ENCODE data around the gene CRHR1.

The CRHR1 gene

DNA sequence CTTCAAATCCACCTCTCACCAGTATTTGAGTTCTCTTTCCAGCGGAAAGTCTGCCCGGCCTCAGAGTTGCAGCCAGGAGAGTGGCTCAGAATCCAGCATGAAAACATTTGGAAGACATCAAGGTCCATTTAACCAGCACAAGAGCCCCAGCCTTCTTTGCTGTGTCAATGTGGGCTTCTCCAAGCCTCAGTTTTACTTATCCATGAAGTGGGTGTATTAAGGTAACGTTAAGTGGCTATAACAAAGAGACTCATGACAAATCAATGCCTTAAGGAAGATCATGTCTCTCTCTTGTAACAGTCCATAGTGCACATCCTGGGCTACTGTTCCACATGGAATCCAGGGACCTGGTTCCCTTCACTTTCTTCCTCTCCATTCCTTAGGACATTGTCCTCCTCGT lies 59.6 kb downstream of the CRHR1 start:
- DNase-seq (ENCODE audit: low spot score) = no peak
- no peak for FAIRE-seq

DNA sequence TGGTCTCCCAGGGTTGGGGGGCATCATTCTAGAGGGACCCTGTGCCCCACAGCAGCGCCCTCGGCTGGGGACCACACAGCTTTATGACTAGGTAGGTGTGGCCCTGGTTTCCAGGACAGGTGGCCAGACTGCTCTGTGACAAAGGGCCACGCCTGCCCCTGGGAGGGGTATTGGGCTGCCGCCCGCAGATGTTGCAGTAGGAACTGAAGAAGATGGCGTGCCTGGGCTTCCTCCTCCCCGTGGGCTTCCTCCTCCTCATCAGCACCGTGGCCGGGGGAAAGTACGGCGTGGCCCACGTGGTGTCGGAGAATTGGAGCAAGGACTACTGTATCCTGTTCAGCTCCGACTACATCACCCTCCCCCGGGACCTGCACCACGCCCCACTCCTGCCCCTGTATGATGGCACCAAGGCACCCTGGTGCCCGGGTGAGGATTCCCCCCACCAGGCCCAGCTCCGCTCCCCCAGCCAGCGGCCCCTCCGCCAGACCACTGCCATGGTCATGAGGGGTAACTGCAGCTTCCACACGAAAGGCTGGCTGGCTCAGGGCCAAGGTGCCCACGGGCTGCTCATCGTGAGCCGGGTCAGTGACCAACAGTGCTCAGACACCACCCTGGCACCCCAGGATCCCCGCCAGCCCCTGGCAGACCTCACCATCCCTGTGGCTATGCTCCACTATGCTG lies 60.7 kb downstream of the CRHR1 start, which contains the start of gene SPPL2C:
TSS of gene SPPL2C (plus strand) at position 187 of the 681 bp plus-strand sequence. CDS start at position 213, 26 bp downstream.
- DNase-seq (ENCODE audit: low spot score) = no peak
- FAIRE-seq = no peak

DNA sequence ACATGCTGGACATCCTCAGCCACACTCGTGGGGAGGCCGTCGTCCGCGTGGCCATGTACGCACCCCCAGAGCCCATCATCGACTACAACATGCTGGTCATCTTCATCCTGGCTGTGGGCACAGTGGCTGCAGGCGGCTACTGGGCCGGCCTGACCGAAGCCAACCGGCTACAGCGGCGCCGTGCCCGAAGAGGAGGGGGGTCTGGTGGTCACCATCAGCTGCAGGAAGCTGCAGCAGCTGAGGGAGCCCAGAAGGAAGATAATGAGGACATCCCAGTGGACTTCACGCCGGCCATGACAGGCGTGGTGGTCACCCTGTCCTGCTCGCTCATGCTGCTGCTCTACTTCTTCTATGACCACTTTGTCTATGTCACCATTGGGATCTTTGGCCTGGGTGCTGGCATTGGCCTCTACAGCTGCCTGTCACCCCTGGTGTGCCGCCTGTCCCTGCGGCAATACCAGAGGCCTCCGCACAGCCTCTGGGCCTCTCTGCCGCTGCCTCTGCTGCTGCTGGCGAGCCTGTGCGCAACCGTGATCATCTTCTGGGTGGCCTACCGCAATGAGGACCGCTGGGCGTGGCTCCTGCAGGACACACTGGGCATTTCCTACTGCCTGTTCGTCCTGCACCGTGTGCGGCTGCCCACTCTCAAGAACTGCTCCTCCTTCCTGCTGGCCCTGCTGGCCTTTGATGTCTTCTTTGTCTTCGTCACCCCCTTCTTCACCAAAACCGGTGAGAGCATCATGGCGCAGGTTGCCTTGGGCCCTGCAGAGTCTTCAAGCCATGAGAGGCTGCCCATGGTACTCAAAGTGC lies 61.5 kb downstream of the CRHR1 start:
- no peak for FAIRE-seq
- DNase-seq (ENCODE audit: low spot score) = no peak

DNA sequence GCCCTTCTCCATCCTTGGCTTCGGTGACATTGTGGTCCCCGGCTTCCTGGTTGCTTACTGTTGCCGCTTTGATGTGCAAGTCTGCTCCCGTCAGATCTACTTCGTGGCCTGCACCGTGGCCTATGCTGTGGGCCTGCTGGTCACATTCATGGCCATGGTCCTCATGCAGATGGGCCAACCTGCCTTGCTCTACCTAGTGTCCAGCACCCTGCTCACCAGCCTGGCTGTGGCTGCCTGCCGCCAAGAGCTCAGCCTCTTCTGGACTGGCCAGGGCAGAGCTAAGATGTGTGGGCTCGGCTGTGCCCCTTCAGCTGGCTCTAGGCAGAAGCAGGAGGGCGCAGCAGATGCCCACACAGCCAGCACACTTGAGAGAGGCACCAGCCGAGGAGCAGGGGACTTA lies 62.1 kb downstream of the CRHR1 start:
- DNase-seq (ENCODE audit: low spot score) = no peak
- no peak for FAIRE-seq

DNA sequence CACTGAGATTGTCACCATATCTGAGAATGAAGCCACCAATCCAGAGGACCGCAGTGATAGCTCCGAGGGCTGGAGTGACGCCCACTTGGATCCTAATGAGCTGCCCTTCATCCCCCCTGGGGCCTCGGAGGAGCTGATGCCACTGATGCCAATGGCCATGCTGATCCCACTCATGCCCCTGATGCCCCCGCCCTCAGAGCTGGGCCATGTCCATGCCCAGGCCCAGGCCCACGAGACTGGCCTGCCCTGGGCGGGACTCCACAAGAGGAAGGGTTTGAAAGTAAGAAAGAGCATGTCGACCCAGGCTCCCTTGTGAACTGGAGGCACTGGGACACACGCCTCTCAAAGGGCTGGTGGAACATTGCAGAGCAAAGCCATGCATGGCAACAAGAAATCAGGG lies 62.5 kb downstream of the CRHR1 start:
- FAIRE-seq (no peak), DNase-seq (ENCODE audit: low spot score) (no peak)

DNA sequence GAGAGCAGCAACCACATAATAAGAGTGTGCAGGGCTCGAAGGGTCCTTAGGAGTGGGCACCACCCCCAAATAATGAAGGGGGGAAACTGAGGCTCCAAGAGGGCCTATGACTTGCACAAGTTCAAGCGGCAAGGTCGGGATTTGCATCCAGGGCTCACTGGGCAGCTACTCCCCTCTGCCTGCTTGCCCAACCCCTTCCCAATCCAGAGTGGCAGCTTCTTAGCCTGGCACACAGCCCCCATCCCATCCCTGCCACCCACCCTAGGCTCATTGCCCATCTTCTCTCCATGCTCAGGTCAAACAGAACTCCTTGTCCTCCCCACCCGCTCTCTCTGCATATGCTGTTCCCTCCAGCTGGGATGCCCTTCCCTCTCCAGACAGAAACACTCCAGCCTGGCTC lies 63.0 kb downstream of the CRHR1 start:
- DNase-seq (ENCODE audit: low spot score) = no peak
- FAIRE-seq = no peak

DNA sequence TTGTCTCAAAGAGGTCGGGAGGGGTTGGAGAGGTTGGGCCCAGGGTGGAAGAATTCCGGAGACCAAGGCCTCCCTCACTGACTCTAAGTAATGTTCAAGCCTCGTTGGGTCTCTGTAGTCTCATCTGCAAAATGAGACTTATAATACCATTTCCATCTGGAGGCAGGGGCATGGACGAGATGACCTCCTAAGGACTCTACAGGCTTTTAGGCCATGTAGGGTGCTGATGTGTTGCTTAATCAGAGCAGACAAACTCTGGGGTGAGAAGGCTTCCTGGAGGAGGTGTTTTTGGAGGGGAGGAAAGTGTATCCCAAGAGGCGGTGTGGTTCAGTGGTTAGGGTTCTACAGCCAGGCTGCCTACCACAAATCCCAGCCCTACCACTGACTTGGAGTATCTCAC lies 63.6 kb downstream of the CRHR1 start:
- FAIRE-seq (no peak), DNase-seq (ENCODE audit: low spot score) (no peak)

GRCh38 chr17:45848405-45848804 lies 64.3 kb downstream of the CRHR1 start:
- DNase-seq (ENCODE audit: low spot score) = no peak
- FAIRE-seq = no peak

GRCh38 chr17:45848868-45849535 lies 64.9 kb downstream of the CRHR1 start:
- no peak for DNase-seq (ENCODE audit: low spot score)
- FAIRE-seq = no peak

DNA sequence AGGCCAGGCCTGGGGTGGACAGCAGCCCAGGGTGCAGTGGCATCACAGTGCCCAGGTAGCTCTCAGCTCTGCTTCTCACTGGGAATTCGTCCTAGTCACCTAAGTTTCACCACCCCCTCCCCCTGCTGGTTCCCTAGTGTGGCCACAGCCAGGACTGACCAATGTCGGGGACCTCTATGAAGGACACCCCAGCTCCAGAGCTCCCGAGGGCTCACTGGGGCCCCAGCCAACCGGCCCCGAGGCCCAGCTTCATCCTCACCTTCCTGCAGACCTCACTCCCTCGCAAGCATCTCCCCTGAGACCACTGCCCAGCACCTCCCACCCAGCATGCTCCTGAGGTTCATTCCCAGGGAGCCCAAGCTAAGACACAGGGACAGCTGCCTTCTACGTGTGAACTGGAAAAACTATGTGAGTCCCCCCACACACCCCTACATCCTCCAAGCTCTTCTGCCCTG lies 65.4 kb downstream of the CRHR1 start:
- DNase-seq (ENCODE audit: low spot score) = no peak
- FAIRE-seq = no peak

GRCh38 chr17:45850011-45850410 lies 65.9 kb downstream of the CRHR1 start:
- DNase-seq (ENCODE audit: low spot score) (no peak), FAIRE-seq (no peak)

- no peak for DNase-seq (ENCODE audit: low spot score)
- FAIRE-seq = no peak
Measured at GRCh38 chr17:45850468-45850867, 66.3 kb downstream of the CRHR1 start.

DNA sequence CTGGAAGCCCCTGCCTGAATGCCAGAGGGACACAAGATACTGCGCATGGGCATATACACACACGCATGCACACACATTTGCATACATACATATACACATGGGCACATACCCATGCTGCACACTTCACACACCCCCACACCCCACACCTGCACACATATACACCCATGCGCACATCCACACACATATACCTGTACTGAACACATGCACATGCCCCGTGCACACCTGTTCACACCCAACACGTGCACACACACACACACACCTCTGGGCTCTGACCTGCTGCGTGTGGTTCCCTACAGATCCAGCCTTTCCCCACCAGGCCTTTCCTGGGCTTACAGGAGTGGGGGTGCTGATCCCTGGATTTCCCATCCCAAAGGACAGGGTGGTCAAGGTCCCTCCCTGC lies 66.9 kb downstream of the CRHR1 start:
- no peak for FAIRE-seq
- no peak for DNase-seq (ENCODE audit: low spot score)

DNA sequence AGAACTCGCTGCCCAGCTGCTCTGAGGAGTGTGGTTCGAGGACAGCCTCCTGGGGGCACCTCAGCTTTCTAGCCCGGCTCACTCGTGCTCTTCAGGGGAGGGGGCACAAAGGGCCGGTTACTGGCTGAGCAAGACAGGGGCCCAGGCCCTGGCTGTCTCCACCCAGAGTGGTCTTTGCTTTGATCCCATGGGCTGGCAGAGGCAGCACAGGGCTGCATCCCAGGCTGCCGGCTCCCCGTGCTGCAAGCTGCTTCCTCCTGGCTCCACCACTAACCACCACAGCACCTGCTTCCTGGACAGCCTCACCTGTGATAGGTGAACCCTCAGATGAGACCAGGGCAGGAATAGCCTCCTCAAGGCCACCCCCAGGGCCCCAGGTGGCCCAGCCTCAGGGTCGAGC lies 67.3 kb downstream of the CRHR1 start:
- no peak for DNase-seq (ENCODE audit: low spot score)
- FAIRE-seq = no peak

GRCh38 chr17:45851873-45852272 lies 67.8 kb downstream of the CRHR1 start:
- FAIRE-seq (no peak), DNase-seq (ENCODE audit: low spot score) (no peak)

- FAIRE-seq (no peak), DNase-seq (ENCODE audit: low spot score) (peak; percentile 26)
Measured at GRCh38 chr17:45852535-45853297, 68.6 kb downstream of the CRHR1 start.

DNA sequence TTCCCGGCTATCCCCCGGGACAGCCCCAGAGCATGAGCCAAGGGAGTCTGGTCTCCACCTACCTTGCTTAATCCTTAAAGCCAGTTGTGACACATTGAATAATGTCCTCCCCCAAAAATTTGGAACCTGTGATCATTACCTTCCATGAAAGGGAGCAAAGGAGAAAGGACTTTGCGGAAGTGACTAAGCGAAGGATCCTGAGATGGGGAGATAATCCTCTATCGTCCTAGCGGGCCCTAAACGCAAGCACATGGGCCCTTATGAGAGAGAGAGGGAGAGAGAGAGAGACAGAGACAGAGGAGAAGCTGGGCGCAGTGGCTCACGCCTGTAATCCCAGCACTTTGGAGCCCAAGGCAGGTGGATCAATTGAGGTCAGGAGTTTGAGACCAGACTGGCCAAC lies 70.1 kb downstream of the CRHR1 start:
- DNase-seq (ENCODE audit: low spot score) (no peak), FAIRE-seq (no peak)

GRCh38 chr17:45855691-45856336 lies 71.7 kb downstream of the CRHR1 start:
- no peak for FAIRE-seq

DNA sequence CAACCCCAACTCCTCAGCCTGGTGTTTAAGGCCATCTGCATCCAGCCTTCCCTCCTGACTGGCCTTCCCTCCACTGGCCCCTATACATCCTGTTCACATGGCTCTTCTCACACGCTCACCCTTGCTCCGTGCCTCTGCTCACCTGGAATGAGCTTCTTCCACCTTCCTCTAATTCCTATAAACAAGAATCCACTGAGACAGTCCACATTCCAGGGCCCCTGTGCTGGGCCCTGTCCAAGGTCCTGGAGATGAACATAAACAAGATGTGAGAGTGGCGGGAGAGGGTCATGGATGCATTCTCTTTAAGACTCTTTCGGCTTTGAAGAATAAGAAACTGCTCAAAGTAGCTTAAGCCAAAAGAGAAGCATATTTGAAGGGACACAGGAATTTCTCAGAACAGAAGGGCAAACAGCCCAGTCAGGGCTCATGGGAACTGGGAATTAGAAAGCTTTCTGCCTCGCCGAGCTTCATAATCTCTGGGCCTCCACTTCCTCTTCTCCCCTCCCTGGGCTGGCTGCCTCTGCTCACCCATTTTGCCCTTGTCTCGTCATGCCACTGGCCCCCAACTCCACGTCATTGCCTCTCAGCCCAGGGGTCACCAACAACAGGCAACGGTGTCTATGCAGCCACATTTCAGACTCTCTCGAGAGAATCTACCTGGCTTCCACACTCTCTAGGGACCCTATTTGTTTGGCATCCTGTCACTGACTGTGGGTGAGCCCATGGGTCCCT lies 74.0 kb downstream of the CRHR1 start:
- DNase-seq (ENCODE audit: low spot score) (no peak), FAIRE-seq (no peak)

More at GRCh38 chr17:45855691-45856336, 71.7 kb downstream of the CRHR1 start:
- no peak for DNase-seq (ENCODE audit: low spot score)

DNA sequence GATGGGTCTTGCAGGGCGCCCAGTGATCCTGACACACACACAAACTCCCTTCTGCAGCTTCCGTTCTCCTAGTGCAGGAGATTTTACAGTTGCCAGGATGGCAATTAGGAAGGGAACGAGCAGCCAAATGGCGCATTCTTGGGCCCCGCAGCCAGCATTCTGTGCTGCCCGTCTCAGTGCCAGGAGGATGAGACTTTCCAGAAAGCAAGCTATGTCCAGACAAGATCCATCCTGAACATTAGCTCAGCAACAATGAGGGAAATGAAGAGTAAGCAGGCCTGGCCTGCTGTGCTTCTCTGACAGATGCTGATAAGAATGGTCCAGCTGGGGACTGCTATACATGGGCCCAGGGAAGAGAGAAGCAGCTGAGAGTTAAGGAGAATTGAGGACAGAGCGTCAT lies 77.0 kb downstream of the CRHR1 start:
- FAIRE-seq (no peak), DNase-seq (ENCODE audit: low spot score) (no peak)

All from RCC 7860 (cell line).